ENCODE data around the gene NAA10. TPM values are rescaled to one million over a fixed set of nuclear protein-coding genes. Genes with fewer than 3 reads are reported as not detected.

NAA10 gene
- total RNA-seq, 6 donors from 2014 or later = 30.7 to 116 (median 76.2) TPM

DNA sequence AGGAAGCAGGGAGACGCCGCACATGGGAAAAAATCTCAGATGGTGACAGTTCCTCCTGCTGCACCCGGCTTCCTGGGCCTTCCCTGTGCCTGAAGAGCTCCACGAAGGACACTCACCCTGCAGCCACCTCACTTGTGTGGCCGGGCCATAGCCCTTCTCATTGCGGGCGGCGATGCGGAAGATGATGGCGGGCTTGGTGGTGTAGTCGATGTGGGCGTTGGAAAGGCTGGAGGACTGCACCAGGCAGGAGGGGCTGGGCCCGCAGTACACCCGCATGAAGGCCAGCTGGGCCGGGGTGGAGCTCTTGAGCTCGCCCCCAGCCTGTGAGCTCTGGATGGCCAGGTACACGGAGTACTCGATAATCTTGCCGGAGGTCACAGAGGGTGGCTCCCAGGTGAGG, 15.3 kb upstream of the NAA10 start:
- no peaks in the 10 kb centered on the region for H3K9me3 ChIP-seq
- DNase-seq (no peak), ATAC-seq (ENCODE audit: low FRiP score in 2 of 2) (no peak)
- H3K4me3 ChIP-seq = no peak overlapping the region
- H3K36me3 ChIP-seq = peaks cover 0 to 69% (median 49%) of the 10 kb centered on the region in 4 donors
- no peaks in the 10 kb centered on the region for H3K27me3 ChIP-seq
- H3K4me1 ChIP-seq = peaks cover 10 to 33% (median 12%) of the 10 kb centered on the region in 4 donors
- TF ChIP-seq CTCF (IDR thresholded peaks at IDR 0.05) (no peak), EP300 (IDR thresholded peaks at IDR 0.05) (no peak), POLR2AphosphoS5 (IDR thresholded peaks at IDR 0.05) (no peak), POLR2A (IDR thresholded peaks at IDR 0.05) (no peak)
- H3K27ac ChIP-seq = peak overlapping the region in 2 of 4 donors; percentile 69 to 78
- 60 to 93% methylated on average over 1 to 19 of the region's 19 CpGs for WGBS, 2 donors

DNA sequence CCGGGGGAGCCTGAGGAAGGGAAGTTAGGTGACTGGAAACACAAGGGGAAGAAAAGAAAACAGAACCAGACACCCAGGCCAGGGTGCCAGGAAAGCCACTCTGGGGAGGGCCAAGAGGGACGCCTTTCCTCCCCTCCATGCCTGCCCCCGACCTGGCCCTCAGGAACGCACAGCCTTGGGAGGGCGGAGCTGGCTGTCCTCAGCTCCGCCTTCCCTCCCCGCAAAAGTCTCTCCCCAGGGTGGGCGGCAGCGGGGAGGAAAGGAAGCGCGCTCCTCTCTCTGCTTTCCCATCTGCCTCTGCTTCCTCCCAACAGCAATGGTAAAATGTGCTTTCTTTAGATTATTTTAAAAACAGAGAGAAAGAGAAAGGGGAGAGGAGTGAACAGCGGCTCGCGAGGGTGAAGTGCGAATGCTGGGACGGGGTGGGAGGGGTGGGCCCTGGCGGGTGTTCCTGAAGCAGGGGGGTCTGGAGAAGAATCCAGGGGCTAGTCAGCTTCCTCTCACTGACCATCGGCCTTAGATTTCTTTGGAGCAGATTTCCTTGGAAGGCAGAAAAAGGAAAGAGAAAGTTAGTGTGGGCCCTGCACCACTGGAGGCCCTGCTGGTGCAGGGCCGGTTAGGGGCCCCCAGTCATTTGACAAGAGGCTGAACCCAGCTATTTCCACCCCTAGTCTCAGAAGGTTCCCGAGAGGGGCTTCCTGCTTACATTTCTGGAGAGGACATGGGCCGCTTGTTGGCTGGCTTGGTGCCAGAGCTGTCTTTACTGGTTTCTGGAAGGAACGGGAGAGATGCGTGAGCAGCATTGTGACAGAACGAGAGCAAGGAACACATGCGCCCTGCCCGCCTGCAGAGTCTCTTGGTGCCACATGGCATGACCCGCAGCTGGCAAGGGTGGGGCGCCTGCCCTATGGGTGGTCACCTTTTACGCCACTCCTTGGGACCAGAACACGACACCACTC, 14.3 kb upstream of the NAA10 start:
- TF ChIP-seq EP300 (IDR thresholded peaks at IDR 0.05) (no peak), POLR2A (IDR thresholded peaks at IDR 0.05) (no peak), POLR2AphosphoS5 (IDR thresholded peaks at IDR 0.05) (no peak), CTCF (IDR thresholded peaks at IDR 0.05) (no peak)
- Histone ChIP-seq H3K27me3 (no peaks in the 10 kb centered on the region), H3K27ac (peak overlapping the region; percentile 21 to 78 (median 52)), H3K4me3 (no peak overlapping the region), H3K9me3 (no peaks in the 10 kb centered on the region), H3K4me1 (peaks cover 10 to 42% (median 12%) of the 10 kb centered on the region in 4 donors), H3K36me3 (peaks cover 0 to 58% (median 42%) of the 10 kb centered on the region in 4 donors)
- DNase-seq (no peak), ATAC-seq (ENCODE audit: low FRiP score in 2 of 2) (no peak)
- 50 to 60% methylated on average over 16 to 29 of the region's 30 CpGs for WGBS, 2 donors

GRCh38 chrX:153948002-153948466, 13.2 kb upstream of the NAA10 start:
- H3K27me3 ChIP-seq = no peaks in the 10 kb centered on the region
- H3K36me3 ChIP-seq = peaks cover 0 to 48% (median 33%) of the 10 kb centered on the region in 4 donors
- peak overlapping the region; percentile 35 to 78 (median 58) for H3K27ac ChIP-seq
- H3K4me3 ChIP-seq = no peak overlapping the region
- no peak for DNase-seq
- H3K9me3 ChIP-seq = no peaks in the 10 kb centered on the region
- TF ChIP-seq POLR2AphosphoS5 (IDR thresholded peaks at IDR 0.05) (no peak), POLR2A (IDR thresholded peaks at IDR 0.05) (no peak), EP300 (IDR thresholded peaks at IDR 0.05) (no peak), CTCF (IDR thresholded peaks at IDR 0.05) (no peak)
- WGBS, 2 donors = 24 to 69% methylated on average over 2 to 10 of the region's 10 CpGs
- H3K4me1 ChIP-seq = peaks cover 10 to 47% (median 12%) of the 10 kb centered on the region in 4 donors
- no peak for ATAC-seq (ENCODE audit: low FRiP score in 2 of 2)

- Histone ChIP-seq H3K4me3 (no peak overlapping the region), H3K9me3 (no peaks in the 10 kb centered on the region), H3K27ac (peak overlapping the region; percentile 30 to 78 (median 58)), H3K4me1 (peaks cover 10 to 52% (median 12%) of the 10 kb centered on the region in 4 donors), H3K27me3 (no peaks in the 10 kb centered on the region), H3K36me3 (peaks cover 0 to 41% (median 26%) of the 10 kb centered on the region in 4 donors)
- ATAC-seq (ENCODE audit: low FRiP score in 2 of 2) (peak; percentile 82 to 89), DNase-seq (peak in 1 of 2 donors; percentile 79)
- WGBS, 2 donors = 47 to 50% methylated on average over 8 to 18 of the region's 19 CpGs
- TF ChIP-seq CTCF (IDR thresholded peaks at IDR 0.05) (peak; percentile 65 to 85 (median 74)), EP300 (IDR thresholded peaks at IDR 0.05) (no peak), POLR2AphosphoS5 (IDR thresholded peaks at IDR 0.05) (no peak)
Observed at GRCh38 chrX:153947009-153947769, 12.4 kb upstream of the NAA10 start.
